NCI-H510A treated with DMSO at 0.1 percent for 48 hours (cell line): ENCODE data around the gene TC2N.
A peak's percentile ranks its signal among the peaks of the same experiment; 100 is the strongest.
"Not testable (repeated sequence)": the region's sequence is repeated elsewhere in the genome, so short reads cannot be mapped to it uniquely, and the experiment has no call there.

Experiments
- DNase-seq: peaks from one replicate; lab custom pipeline; 2025; lab: John Stamatoyannopoulos, UW

TC2N gene

GRCh38 chr14:91889477-91890211, 22.3 kb upstream of the TC2N start:
- no peak for DNase-seq

GRCh38 chr14:91888641-91889476, 21.5 kb upstream of the TC2N start:
- no peak for DNase-seq

GRCh38 chr14:91886961-91887360, 19.6 kb upstream of the TC2N start:
- no peak for DNase-seq

- DNase-seq = no peak
These were observed 18.5 kb upstream of the TC2N start for GRCh38 chr14:91885839-91886238.

- no peak for DNase-seq
These were observed 17.9 kb upstream of the TC2N start for GRCh38 chr14:91885113-91885712.

- no peak for DNase-seq
These were observed 17.3 kb upstream of the TC2N start for GRCh38 chr14:91884664-91885063.

- no peak for DNase-seq
These were observed 16.4 kb upstream of the TC2N start for GRCh38 chr14:91883753-91884152.

GRCh38 chr14:91882776-91883175, 15.4 kb upstream of the TC2N start:
- DNase-seq = no peak

- no peak for DNase-seq
These were observed 15.0 kb upstream of the TC2N start for GRCh38 chr14:91882369-91882768.

GRCh38 chr14:91879196-91879595, 11.9 kb upstream of the TC2N start:
- no peak for DNase-seq

GRCh38 chr14:91878274-91878673, 10.9 kb upstream of the TC2N start:
- DNase-seq = no peak

GRCh38 chr14:91877376-91877915, 10.1 kb upstream of the TC2N start:
- DNase-seq = no peak

- no peak for DNase-seq
These were observed 9.2 kb upstream of the TC2N start for GRCh38 chr14:91876492-91876891.

GRCh38 chr14:91875525-91876286, 8.4 kb upstream of the TC2N start:
- DNase-seq = no peak

GRCh38 chr14:91873471-91874415, 6.4 kb upstream of the TC2N start:
- DNase-seq = peak; percentile 20

GRCh38 chr14:91872517-91873470, 5.5 kb upstream of the TC2N start:
- peak; percentile 39 for DNase-seq

- DNase-seq = no peak
These were observed 4.7 kb upstream of the TC2N start for GRCh38 chr14:91872011-91872501.

GRCh38 chr14:91871401-91871800, 4.1 kb upstream of the TC2N start:
- not testable (repeated sequence) for DNase-seq

- no peak for DNase-seq
These were observed 3.6 kb upstream of the TC2N start for GRCh38 chr14:91870890-91871289.
